HG03159 (cell line): Measurements from ENCODE around the gene HECW1.

Source experiments
- ATAC-seq: cut with Tn5 transposase; IDR thresholded peaks from one replicate; pipeline ENCODE4 v1.9.1; 2021; ENCODE audit warnings: mild to moderate bottlenecking, moderate library complexity; ENCODE audit not compliant: unreplicated experiment

The HECW1 gene

DNA sequence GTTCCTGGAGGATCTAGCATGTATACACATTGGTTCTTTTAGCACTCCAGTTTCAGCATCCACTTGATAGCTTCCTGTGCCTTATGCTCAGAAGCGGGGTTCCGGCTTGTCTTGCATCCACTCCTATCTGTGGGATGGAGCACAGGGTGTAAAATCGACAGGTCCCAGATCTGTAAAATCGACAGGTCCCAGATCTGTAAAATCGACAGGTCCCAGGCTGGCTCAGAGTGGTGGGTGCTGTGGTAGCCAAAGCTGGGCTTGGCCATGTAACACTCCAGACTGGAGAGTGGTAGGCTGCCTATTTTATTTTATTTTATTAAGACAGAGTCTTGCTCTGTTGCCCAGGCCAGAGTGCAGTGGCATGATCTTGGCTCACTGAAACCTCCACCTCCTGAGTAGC, 30.3 kb downstream of the HECW1 start:
- ATAC-seq, result no peak

DNA sequence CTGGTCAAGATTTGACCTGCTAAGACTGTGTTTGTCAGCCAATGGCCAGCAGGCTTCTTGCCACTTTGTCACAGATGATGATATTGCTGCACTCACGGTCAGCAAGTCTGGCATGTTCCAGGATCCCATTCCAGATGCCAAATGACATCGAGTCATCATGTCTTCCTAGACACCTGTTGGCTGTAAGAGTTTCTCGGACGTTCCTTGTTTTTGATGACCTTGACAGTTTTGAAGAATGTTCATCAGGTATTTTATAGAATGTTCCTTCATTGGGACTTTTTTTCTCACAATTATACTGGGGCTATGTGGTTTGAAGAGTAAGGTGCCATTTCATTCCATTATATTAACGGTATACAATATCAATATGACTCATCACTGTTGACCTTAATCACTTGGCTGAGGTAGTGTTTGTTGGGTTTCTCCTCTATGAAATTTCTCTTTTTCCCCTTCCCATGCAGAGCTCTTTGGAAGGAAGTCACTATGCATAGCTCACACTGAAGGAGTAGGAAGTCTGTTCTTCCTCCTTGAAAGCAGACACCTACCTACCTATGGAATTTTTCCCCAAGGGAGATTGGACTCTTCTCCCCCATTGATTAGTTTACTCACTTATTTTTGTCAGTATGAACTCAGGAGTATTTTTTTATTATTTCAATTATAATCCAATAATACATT, 31.6 kb downstream of the HECW1 start:
- ATAC-seq, result no peak

DNA sequence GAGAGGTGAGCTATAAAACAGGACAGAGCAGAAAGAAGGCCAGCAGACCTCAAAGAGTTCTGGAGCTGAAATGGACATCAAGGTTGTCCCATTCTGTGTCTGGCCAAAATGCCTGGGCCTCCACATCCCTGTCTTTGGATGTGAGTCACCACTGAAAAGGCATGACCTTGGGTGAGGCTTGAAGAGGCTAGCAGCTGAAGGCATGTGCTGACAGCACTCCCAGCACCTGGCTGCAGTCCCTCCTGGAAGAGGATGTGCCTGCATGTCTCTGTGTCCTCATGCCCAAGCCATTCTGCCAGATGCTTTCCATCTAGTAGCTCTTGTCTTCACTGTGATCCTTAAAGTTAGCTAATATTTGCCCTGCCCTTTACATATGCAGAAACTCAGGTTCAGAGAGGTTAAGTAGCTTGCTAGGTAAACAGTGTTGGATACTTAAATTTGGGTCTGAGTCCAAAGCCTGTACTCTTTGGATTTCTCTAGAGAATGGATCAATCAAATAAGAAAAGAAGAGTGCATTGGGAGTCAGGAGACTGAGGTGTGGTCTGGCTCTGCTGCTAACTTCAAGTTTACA, 35.8 kb downstream of the HECW1 start:
- no peak for ATAC-seq

DNA sequence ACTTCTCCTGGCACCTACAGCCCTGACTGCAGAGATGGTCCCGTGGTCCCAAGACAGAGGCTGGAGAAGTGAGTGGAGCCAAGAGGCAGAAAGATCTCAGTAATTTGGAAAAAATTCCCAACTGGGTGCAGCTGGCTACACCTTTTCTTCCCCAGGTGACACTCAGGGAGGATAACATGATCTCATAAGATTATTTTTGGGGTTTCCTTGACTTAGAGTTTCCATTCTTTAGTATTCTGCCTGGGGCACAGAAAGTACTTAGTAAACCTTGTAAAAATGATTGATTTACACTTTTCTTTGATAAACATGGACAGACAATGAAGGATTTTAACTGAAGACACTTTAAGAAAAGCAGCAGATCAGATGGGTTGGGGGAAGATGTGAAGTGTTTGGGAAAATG, 38.6 kb downstream of the HECW1 start:
- no peak for ATAC-seq

DNA sequence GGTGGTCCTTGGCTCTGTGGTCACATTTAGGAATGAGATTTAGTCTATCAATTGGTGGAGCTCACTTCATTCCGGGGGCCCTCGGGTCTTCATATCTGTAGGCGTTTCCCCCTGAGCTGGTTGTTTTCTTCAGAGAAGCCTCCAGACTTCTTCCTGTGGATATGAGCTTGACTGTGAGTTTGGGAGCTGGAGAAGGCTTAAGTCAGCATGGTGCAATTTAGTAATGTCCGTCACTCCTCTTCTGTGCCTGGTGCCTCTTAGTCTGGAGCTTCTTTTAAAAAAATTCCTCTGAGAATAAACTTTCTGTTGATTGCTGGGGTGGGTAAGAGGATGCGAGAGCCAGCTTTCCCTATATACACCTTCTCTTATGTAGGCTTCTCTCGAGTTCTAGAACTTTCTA, 40.2 kb downstream of the HECW1 start:
- ATAC-seq, result no peak

DNA sequence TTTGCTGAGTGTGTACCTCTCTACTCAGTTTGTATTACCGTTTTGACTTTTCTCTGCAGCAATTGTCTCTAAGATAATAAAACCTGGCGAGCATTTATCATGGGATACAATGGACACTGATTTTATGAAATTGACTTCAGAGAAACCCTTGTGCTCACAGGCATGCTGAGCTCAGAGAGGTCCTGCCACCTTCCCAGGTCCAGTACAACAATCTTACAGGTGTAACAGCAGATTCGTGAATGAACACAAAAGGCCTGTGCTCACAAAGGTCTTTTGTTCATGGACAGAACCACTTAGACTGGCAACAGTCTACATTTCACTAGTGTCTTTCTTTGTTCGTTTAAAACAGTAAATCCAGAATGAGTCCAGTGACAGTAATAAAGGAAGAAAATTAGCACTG, 43.2 kb downstream of the HECW1 start:
- ATAC-seq, result no peak

DNA sequence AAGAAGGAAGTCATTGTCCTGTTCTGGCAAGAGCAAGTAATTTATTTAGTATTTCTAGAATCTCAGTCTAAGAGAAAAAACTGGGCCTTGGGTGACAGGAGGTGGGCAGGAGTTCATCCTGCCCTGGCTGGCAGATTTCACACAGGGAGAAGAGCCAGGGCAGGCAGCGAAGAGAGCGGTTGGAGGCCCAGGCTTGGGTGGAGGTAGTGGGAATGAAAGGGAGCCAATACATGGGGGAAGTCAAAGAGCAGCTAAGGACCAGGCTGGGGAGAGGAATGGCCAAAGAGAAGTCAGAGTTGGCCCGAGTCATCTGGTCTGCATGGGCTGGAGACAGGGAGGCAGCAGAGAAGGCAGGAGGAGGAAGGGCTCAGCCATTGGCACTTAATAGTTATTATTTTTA, 51.4 kb downstream of the HECW1 start:
- no peak for ATAC-seq

DNA sequence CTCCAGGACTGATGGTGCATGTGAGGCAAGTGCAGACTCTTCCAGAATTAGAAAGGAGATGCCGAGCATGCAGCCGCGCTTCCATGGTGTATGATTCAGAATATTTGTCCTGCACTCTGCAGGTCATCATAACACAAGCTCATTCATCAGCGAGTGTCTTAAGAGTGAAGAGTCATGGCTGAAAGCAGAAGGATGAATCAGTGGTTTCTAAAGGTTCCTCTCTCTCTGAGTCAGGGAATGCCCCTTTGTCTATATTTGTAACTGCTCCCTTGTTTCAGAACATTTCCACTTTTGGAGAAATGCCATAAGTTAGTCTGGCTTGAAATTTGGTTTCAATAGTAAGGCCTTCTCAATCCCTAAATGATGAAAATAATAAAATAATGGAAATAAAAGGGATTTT, 52.3 kb downstream of the HECW1 start:
- ATAC-seq, result peak; percentile 92

DNA sequence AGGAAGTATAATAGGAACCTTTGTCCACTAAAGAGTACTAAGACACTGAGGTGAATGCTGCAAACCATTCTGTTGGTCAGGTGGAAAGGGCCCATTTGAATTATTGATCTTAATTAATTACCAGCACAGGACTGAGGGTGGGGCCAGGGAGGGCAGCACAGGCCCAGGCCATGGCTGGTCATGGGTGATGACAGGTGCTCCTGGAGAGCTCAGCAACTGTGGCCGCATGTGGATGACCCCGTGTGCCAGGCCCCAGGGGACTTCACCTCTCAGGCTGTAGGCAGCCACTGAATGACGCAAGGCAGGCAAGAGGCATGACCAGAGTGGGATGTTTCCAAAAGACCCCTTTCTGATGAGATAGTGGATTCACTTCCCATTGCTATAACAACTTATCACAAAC, 54.2 kb downstream of the HECW1 start:
- ATAC-seq, result no peak

DNA sequence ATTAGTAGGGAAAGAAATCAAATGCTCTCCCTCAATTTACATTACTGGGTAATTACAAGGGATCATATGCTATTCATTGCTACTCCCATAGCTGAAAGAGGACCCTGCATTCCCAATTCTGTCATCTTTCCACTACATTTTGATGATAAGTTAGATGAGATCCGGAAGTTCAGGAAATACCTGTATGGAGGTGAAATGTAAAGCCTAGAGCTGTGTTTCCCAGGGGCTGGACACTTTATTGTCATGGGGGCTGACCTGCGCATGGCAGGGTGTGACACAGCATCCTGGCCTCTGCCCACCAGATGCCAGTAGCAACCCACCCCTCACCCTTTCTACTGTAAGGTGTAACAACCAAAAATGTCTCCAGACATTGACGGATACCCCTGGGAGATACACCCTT, 56.6 kb downstream of the HECW1 start:
- ATAC-seq, result no peak

DNA sequence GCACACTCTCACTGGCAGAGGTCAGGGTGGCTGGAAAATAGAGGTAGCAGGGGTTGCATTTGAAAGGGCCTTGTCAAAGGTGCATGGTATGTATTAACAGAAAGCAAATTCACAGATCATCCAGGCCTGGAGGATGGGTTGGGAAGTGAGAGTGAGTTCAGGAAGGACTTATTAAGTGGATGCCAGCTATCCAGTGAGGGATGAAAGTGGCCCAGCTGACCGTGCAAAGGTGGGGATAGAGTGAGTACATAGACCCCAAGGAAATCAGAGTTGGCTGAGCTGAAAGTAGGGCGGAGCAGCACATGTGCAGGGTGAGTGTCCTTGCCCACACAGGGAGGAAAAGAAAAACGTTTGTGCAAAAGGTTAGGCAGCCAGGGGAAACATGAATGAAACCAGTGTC, 58.1 kb downstream of the HECW1 start:
- no peak for ATAC-seq

DNA sequence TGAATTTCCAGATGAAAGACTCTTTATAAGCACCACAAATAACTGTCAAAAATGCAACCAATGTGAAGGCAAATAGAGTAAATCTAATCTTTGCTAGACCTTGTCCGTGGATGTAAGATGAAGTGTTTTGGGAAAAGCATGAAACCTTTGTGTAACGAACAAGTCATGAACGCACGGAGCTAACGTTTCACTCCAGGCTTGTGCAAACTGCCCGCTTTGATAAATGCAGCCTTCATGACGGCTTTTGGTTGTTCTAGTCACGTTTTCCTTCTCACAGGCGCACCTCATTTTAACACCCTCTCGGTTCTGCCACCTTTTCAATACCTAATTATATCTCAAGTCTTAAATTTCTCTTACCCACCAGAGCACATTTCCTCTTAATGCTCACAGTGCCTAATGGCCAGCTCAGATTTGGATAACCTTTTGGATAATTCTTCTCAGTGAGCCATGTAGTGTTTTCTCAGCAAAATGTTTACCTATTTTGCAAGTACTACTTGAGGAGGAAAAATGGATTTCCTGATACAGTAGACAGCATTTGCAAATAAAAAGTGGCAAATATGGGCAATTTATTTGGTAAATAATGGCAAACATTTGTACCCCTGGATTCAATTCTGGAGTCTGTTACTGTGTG, 63.2 kb downstream of the HECW1 start:
- ATAC-seq, result no peak

DNA sequence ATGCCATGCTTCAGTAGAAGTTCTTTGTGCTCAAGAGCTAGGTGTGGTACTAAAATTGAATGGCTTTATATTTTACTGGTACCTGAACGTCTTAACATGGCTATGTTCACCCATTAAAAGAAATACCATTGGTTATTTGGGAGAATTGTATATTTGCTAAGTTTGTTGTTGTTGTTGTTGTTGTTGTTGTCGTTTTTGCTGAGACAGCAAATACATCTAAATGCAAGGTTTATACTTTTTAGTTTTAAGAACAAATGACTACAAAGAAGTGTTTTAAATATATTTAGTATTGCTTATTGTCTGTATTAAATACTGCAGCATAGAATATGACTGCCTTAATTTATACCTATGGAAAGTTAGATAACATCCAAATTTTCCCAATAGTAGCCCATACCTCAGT, 66.9 kb downstream of the HECW1 start:
- no peak for ATAC-seq

DNA sequence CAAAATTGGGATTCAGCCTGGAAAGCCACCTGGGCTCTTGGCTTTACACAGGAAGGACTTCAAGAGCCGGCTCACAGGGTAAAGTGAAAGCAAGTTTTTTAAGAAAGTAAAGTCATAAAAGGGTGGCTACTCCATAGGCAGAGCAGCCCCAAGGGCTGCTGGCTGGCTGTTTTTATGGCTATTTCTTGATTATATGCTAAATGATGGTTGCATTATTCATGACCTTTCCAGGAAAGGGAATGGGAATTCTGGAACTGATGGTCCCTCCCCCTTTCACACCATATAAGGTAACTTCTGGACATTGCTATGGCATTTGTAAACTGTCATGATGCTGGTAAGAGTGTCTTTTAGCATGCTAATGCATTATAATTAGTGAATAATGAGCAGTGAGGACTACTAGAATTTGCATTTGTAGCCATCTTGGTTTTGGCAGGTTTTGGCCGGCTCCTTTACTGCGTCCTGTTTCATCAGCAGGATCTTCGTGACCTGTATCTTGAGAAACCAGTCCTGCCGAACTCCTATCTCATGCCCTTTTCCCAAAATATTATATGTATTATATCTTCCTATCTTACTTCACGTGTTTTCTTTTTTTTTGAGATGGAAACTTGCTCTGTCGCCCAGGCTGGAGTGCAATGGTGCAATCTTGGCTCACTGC, 80.5 kb downstream of the HECW1 start:
- ATAC-seq, result no peak

DNA sequence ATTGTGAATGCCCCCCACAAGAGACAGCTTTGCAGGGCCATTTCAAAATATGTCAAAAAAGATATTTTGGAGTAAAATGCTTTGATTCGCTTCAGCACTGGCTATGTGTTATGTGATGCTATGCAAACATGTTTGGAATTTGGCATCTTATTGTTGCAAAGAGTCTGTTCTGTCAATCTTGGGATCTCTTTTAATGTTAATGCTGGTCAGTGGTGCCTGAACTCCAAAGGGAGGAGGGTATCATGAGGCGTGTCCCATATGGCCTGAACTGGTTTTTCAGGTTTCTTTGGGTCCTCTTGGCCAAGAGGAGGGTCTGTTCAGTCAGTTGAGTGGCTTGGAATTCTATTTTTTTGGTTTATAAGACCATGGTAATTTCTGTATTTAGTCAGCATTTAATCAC, 81.4 kb downstream of the HECW1 start:
- no peak for ATAC-seq

DNA sequence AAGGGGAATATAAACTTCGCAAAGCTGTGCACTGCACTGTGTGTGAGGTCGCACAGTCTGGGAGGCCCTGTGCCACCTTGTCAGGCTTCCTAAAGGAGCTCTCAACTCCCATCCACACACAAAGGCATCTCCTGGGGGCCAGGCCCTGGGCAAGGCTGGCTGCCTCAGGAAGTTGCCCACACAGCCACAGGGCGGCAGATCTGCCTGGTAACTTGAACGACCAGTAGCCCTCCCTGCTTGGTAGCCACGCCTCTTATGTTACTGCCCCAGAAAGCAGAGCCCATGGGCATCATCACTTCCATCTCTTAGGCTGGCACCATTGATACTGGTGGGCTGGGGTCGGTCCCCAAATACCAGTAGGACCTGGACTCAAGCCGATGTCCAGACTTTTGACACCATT, 82.8 kb downstream of the HECW1 start:
- no peak for ATAC-seq

DNA sequence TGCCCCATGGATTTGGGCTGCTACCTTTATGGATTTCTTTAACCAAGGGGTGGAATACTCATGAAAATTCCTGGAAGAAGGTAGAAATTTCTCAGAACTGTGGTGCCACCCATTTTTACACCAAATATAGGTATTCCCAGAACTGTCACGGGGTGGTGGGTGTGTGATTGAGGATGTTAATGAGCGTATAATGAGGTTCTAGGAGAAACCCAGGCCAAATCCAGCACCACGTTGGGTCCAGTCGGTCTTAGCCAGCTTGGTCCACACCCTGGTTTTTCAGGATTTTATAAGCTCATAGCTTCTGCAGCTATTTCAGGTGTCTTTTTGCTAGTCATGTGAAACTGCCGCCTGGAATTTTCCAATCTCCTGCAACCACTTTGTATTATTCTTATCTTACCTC, 83.3 kb downstream of the HECW1 start:
- no peak for ATAC-seq

DNA sequence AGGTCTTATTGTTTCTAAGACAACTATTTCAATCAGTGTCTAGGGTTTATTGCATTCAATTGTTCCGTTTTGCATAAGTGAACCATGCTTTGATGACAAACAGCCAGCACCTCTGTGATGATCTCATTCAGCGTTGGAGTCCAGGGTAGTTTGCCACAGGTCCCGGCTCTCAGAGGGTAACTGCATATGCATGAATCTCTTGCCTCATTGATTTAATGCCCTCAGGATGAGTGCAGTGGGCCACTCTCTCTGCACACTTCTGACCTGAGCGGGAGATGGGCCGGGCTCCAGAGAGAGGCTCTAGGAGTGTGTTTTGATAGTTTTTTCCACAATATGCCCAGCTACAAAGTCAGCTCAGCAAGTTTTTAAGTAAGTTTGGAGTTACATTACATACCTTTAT, 83.9 kb downstream of the HECW1 start:
- no peak for ATAC-seq

DNA sequence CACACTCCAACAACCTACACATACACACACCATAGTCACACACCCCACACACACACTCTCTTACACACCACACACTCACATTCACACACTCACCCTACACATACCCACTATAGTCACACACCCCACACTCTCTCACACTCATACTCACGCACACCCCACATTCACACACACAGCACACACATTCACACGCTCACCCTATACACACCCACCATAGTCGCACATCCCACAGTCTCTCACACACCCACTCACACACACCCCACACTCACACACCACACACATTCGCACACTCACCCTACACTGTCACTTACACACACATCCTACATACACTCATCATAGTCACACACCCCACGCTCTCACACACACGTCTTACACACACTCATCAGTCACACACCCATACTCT, 85.6 kb downstream of the HECW1 start:
- no peak for ATAC-seq

DNA sequence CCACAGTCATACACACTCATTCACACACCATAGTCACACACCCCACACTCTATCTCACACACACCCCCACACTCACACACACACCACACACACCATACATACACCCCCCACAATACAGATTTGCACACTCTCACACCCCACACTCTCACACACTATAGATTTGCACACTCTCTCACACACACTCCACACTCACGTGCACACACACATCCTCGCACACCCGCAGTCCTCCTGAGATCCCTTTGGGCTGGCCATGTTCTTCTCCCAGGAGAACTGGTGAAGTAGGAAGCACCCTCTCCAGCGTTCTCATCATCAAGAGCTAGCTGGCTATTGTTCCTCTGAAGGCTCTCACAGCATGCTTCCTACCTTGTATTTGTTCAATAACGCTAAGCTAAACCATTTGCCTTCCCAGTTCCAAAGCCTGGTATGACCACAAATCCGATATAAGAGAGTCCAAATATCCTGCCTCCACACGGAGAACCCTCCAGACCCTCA, 86.2 kb downstream of the HECW1 start:
- no peak for ATAC-seq

DNA sequence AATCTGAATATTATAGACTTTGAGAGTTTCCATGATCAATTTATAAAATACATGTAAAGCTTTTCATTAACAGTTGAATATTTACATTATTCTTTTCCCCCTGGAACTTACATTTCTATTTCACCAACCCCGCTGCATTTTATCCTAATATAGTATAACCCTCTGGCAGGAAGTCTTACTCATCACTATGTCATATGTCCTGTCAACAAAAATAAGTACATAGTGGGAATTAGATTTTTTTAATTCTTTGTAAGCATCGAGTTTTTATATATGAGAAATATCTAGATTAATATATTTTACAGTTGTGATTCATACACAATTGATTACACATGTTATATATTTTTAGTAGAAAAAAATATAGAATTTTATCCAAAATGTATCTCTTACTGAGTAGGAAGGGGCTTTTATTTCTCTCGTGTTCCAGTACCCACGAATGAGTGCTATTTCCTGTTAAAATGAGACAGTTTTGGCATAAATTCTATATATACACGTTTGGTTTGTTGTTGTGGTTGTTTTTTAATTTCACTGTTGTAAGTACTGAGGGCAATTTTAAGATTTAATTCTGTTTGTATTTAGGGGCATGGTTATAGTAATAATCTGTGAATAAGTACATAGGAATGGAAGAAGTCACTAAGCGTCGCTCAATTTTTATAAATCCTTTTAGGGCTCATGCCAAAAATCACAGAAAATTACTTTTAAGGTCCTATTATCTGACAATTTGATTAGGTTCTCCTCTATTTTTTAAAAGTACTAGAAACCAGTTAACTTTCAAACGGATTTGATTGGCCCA, 87.1 kb downstream of the HECW1 start:
- no peak for ATAC-seq
